GM06990 (cell line): ENCODE data around the gene TOR3A.

Source experiments
- DNase-seq: peaks from one replicate; pipeline ENCODE4 v3.0.0-alpha.2; 2011; ENCODE audit not compliant: insufficient read length; ENCODE audit errors: extremely low read depth
- H3K27me3 ChIP-seq: replicated peaks from 2 replicates; pipeline ENCODE4 v1.6.0; 2011; ENCODE audit warnings: low read length; ENCODE audit not compliant: control insufficient read depth, insufficient read depth
- H3K36me3 ChIP-seq: 2 replicates; pipeline ENCODE4 v1.5.1; 2011; ENCODE audit warnings: low read length; ENCODE audit not compliant: control insufficient read depth, insufficient read depth
- H3K4me3 ChIP-seq: replicated peaks from 2 replicates; pipeline ENCODE4 v1.5.1; 2011; ENCODE audit warnings: low read depth, mild to moderate bottlenecking, control low read depth, low read length
- CTCF ChIP-seq: IDR thresholded peaks from 2 replicates; pipeline ENCODE4 v1.5.1; 2011; ENCODE audit warnings: low read length, control low read depth, mild to moderate bottlenecking, inconsistent platforms; ENCODE audit not compliant: insufficient read depth, poor library complexity, severe bottlenecking

TOR3A gene

GRCh38 chr1:179082333-179082998, 596 bp downstream of the TOR3A start:
- Histone ChIP-seq H3K4me3 (peak overlapping the region; percentile 92), H3K36me3 (peaks cover 15% of the 10 kb centered on the region), H3K27me3 (no peaks in the 10 kb centered on the region)
- DNase-seq: peak; percentile 66
- no peak for TF ChIP-seq CTCF

GRCh38 chr1:179082999-179083335, 1.1 kb downstream of the TOR3A start:
- Histone ChIP-seq H3K36me3 (peaks cover 19% of the 10 kb centered on the region), H3K4me3 (peak overlapping the region; percentile 92), H3K27me3 (no peaks in the 10 kb centered on the region)
- no peak for TF ChIP-seq CTCF
- DNase-seq: no peak

GRCh38 chr1:179083533-179083932, 1.7 kb downstream of the TOR3A start:
- H3K27me3 ChIP-seq: no peaks in the 10 kb centered on the region
- DNase-seq: peak; percentile 38
- peak overlapping the region; percentile 92 for H3K4me3 ChIP-seq
- no peak for TF ChIP-seq CTCF
- H3K36me3 ChIP-seq: peaks cover 19% of the 10 kb centered on the region

- no peaks in the 10 kb centered on the region for H3K27me3 ChIP-seq
- DNase-seq: no peak
- H3K36me3 ChIP-seq: peaks cover 40% of the 10 kb centered on the region
- TF ChIP-seq CTCF: no peak
- H3K4me3 ChIP-seq: no peak overlapping the region
Measured at GRCh38 chr1:179087665-179088064, 5.8 kb downstream of the TOR3A start.

- no peak for TF ChIP-seq CTCF
- Histone ChIP-seq H3K4me3 (no peak overlapping the region), H3K36me3 (peaks cover 48% of the 10 kb centered on the region), H3K27me3 (no peaks in the 10 kb centered on the region)
- DNase-seq: no peak
Measured at GRCh38 chr1:179089827-179090482, 8.1 kb downstream of the TOR3A start.
